Panc1 (cell line): Measurements from ENCODE around the gene LGR5.

Experiments
- CTCF ChIP-seq: fragments of 450-650 bp; IDR thresholded peaks from 2 replicates; pipeline ENCODE4 v1.5.1; 2017; ENCODE audit warnings: mild to moderate bottlenecking
- POLR2AphosphoS5 ChIP-seq: IDR thresholded peaks from 2 replicates; pipeline ENCODE4 v1.6.1; 2012; ENCODE audit warnings: mild to moderate bottlenecking, low read depth, low read length, moderate library complexity

- TF ChIP-seq CTCF (no peak), POLR2AphosphoS5 (no peak)
Measured at GRCh38 chr12:71592841-71593240, 153.2 kb downstream of the LGR5 start.
